Heart left ventricle (tissue), 13 donors: Measurements from ENCODE around the gene VRTN.

ENCODE experiments used
- CTCF ChIP-seq, 12 donors: fragments of 200-600 bp; sonication (generic) in 4 of 12; IDR thresholded peaks; one replicate each; pipeline versions ENCODE4 v1.5.0 to v1.8.0; 2018 to 2022; ENCODE audit warnings: antibody characterized with exemption in 12 of 12, mild to moderate bottlenecking in 5 of 12
- POLR2A ChIP-seq, 2 donors: fragments of 450-650 bp; IDR thresholded peaks; one replicate each; pipeline ENCODE4 v1.6.1; 2017; ENCODE audit warnings: antibody characterized with exemption in 2 of 2, mild to moderate bottlenecking in 2 of 2, moderate library complexity in 2 of 2
- donor health status: ischemic (EF 13 %, LVEDD 7.1; RV severe dilation, severe dysfunction).
- donor health status: DM: no; HTN: yes; CAD: no.
- donor health status: DM: no; HTN: no; CAD: no.
- donor health status: ischemic (EF 25% LVEDD 6.9; RV normal size, moderate dysfunction).
- donor health status: ischemic (EF 25% LVEDD 5.7; RV mildly dilated, moderate dysfunction).
- donor health status: ischemic (EF 35%, LVEDD 5.7; RV mildly dilated, moderate dysfunction).
- donor health status: nonischemic (EF 11% LVEDD 7.7; RV severe dilation, severe dysfunction).
- donor health status: DM: yes; HTN: yes; CAD: no.
- donor health status: PGD.
- donor health status: ischemic (EF 29% LVEDD 5.4; RV normal size, mild dysfunction).
- donor health status: nonischemic (EF 23%, LVEDD 6.1; RV moderate dilation, normal function).

- TF ChIP-seq CTCF (IDR thresholded peaks at IDR 0.05) (peak in 11 of 12 donors; percentile 12 to 86 (median 67)), POLR2A (IDR thresholded peaks at IDR 0.05) (peak in 1 of 2 donors; percentile 68)
These were observed 45.4 kb upstream of the VRTN start, which contains the start of gene ABCD4 for GRCh38 chr14:74302634-74303569.
